ENCODE data around the gene ANKRD63. TPM values are rescaled to one million over a fixed set of nuclear protein-coding genes. Genes with fewer than 3 reads are reported as not detected.
A peak's percentile ranks its signal among the peaks of the same experiment; 100 is the strongest.

Gene ANKRD63
- total RNA-seq, 1 donor from 2014 or later, result not detected

- H3K9me3 ChIP-seq (ENCODE audit: low read depth), result no peaks in the 10 kb centered on the region
- H3K4me2 ChIP-seq, result no peak overlapping the region
- DNase-seq (ENCODE audit: low spot score), result no peak
- no peak for TF ChIP-seq EZH2phosphoT487 (IDR thresholded peaks at IDR 0.05)
- no peak for TF ChIP-seq EZH2 (IDR thresholded peaks at IDR 0.05)
- TF ChIP-seq, protein P1, sequence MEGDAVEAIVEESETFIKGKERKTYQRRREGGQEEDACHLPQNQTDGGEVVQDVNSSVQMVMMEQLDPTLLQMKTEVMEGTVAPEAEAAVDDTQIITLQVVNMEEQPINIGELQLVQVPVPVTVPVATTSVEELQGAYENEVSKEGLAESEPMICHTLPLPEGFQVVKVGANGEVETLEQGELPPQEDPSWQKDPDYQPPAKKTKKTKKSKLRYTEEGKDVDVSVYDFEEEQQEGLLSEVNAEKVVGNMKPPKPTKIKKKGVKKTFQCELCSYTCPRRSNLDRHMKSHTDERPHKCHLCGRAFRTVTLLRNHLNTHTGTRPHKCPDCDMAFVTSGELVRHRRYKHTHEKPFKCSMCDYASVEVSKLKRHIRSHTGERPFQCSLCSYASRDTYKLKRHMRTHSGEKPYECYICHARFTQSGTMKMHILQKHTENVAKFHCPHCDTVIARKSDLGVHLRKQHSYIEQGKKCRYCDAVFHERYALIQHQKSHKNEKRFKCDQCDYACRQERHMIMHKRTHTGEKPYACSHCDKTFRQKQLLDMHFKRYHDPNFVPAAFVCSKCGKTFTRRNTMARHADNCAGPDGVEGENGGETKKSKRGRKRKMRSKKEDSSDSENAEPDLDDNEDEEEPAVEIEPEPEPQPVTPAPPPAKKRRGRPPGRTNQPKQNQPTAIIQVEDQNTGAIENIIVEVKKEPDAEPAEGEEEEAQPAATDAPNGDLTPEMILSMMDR (IDR thresholded peaks at IDR 0.05), result no peak
- no peak overlapping the region for H3K9ac ChIP-seq
- Mint-ChIP-seq H3K27ac (no peak overlapping the region), H3K36me3 (no peaks in the 10 kb centered on the region), H3K4me3 (no peak overlapping the region), H3K4me1 (peaks cover 33% of the 10 kb centered on the region), H3K27me3 (ENCODE audit: insufficient read depth, low read depth) (peaks cover 26% of the 10 kb centered on the region), H3K9me3 (no peaks in the 10 kb centered on the region)
- H3K36me3 ChIP-seq, result no peaks in the 10 kb centered on the region
- peaks cover 14% of the 10 kb centered on the region for H3K4me1 ChIP-seq
- H3K27ac ChIP-seq, result no peak overlapping the region
- H3F3A ChIP-seq (ENCODE audit: low read depth), result no peaks in the 10 kb centered on the region
- H3K27me3 ChIP-seq, result peaks cover 23% of the 10 kb centered on the region
- no peaks in the 10 kb centered on the region for H3K79me2 ChIP-seq (ENCODE audit: low read depth)
- no peaks in the 10 kb centered on the region for H4K20me1 ChIP-seq (ENCODE audit: low read depth)
- H2AFZ ChIP-seq (replicated peaks), result no peak overlapping the region
- no peak overlapping the region for H3K4me3 ChIP-seq
Measured at GRCh38 chr15:40310993-40311392, 28.1 kb upstream of the ANKRD63 start.

DNA sequence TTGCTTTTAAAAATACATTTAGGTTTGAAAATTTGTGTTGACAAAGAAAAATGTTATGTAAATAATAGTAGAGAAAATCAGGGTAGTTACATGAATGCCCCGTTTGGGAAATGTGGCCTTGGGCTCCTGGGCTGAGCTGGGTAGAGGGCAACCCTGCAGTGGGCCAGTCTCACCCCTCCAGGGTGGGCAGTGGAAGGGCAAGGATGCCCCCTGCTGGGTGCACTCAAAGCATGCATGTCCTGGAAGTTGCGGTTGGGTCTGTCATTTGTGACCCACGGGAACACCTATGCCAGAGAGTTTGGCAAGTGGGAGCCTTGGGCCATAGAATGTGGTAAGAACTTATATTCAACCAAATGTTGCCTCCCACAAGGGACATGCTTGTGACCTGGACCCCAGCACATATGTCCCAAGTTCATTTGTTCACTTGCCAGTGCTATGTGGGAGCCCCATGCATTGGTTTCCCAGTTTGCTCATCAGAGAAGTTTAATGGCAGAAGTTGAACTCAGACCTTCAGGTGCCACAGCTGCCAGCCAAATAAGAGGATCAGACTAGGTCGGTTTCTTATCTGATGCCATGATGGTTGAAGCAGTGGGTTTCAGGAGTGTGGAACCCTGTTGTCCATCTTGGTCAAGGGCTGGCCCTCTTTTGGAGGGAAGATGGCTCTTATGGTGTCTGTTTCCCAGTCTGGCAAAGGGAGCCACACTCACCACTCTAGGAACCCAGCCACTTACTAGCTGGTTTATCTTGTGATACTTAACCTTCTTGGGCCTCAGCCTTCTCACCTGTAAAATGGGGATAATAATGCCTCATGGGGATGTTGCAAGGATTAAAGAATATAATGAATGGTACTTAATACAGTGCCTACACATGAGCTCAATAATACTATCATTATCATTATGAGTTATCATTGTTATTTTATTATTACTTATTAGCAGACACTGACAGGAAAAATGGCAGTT, 27.4 kb upstream of the ANKRD63 start:
- Mint-ChIP-seq H3K4me1 (peaks cover 33% of the 10 kb centered on the region), H3K27me3 (ENCODE audit: insufficient read depth, low read depth) (peaks cover 26% of the 10 kb centered on the region), H3K4me3 (peak overlapping the region; percentile 72), H3K9me3 (no peaks in the 10 kb centered on the region), H3K36me3 (no peaks in the 10 kb centered on the region), H3K27ac (no peak overlapping the region)
- no peak overlapping the region for H2AFZ ChIP-seq (replicated peaks)
- peaks cover 23% of the 10 kb centered on the region for H3K27me3 ChIP-seq
- H4K20me1 ChIP-seq (ENCODE audit: low read depth), result no peaks in the 10 kb centered on the region
- no peak for TF ChIP-seq EZH2phosphoT487 (IDR thresholded peaks at IDR 0.05)
- TF ChIP-seq, protein P1 (IDR thresholded peaks at IDR 0.05), result peak; percentile 76
- no peaks in the 10 kb centered on the region for H3K36me3 ChIP-seq
- no peaks in the 10 kb centered on the region for H3K9me3 ChIP-seq (ENCODE audit: low read depth)
- DNase-seq (ENCODE audit: low spot score), result peak; percentile 81
- no peak overlapping the region for H3K27ac ChIP-seq
- H3K4me3 ChIP-seq, result no peak overlapping the region
- H3F3A ChIP-seq (ENCODE audit: low read depth), result no peaks in the 10 kb centered on the region
- H3K4me2 ChIP-seq, result no peak overlapping the region
- peaks cover 14% of the 10 kb centered on the region for H3K4me1 ChIP-seq
- H3K9ac ChIP-seq, result no peak overlapping the region
- H3K79me2 ChIP-seq (ENCODE audit: low read depth), result no peaks in the 10 kb centered on the region

DNA sequence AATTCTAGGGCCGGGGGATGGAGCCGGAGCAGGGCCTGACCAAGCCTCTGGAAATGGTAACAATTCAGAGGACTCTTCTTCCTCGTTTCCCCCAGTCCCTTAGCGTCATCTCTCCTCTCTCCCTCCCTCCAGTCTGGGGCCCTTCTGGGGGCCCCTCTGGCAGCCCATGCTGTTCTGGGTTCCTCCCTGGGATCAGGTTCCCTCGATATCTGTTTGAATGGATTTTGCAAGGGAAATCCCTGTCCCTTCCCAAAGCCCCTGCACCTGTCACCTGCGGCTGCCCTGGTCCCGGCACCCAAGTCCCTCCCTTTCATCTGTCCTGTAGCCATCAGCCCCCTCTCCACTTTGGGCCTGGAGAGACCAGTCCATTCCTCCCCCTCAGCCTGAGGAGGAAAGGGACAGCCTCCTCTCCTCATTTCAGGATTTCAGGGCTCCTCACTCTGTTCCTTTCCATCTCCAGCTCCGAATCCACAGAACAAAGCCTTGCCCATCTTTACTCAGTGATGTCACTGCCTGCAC, 26.5 kb upstream of the ANKRD63 start:
- H3K27ac Mint-ChIP-seq, result peak overlapping the region; percentile 94
- H3K27me3 Mint-ChIP-seq (ENCODE audit: insufficient read depth, low read depth), result peaks cover 25% of the 10 kb centered on the region
- Histone ChIP-seq H3K27me3 (peaks cover 23% of the 10 kb centered on the region), H3K79me2 (ENCODE audit: low read depth) (no peaks in the 10 kb centered on the region), H3K9me3 (ENCODE audit: low read depth) (no peaks in the 10 kb centered on the region), H3K4me3 (no peak overlapping the region), H3K4me2 (no peak overlapping the region), H4K20me1 (ENCODE audit: low read depth) (no peaks in the 10 kb centered on the region), H3F3A (ENCODE audit: low read depth) (no peaks in the 10 kb centered on the region), H2AFZ (replicated peaks) (no peak overlapping the region), H3K4me1 (peaks cover 14% of the 10 kb centered on the region), H3K9ac (no peak overlapping the region), H3K36me3 (no peaks in the 10 kb centered on the region), H3K27ac (no peak overlapping the region)
- no peak for TF ChIP-seq EZH2 (IDR thresholded peaks at IDR 0.05)
- TF ChIP-seq EZH2phosphoT487 (IDR thresholded peaks at IDR 0.05), result no peak
- TF ChIP-seq, protein P1 (IDR thresholded peaks at IDR 0.05), result no peak
- H3K4me1 Mint-ChIP-seq, result peaks cover 33% of the 10 kb centered on the region
- no peak for DNase-seq (ENCODE audit: low spot score)
- H3K36me3 Mint-ChIP-seq, result no peaks in the 10 kb centered on the region
- H3K4me3 Mint-ChIP-seq, result peak overlapping the region; percentile 51
- no peaks in the 10 kb centered on the region for H3K9me3 Mint-ChIP-seq
